HCT116 (cell line): ENCODE measurements around the gene KIF26B. TPM values are rescaled to one million over a fixed set of nuclear protein-coding genes. Genes with fewer than 3 reads are reported as not detected.

Experiments
- ATAC-seq: fragments of 200-7000 bp; cut with Tn5 transposase; 2 replicates; pipeline ENCODE4 v1.9.1; 2020; ENCODE audit warnings: mild to moderate bottlenecking, moderate library complexity
- BruUV-seq: library from RNA; stranded (reverse); fragments of 400-500 nt; replicated peaks from 2 replicates; lab custom pipeline; 2021; lab: Mats Ljungman, UMichigan
- CTCF ChIA-PET: fragments of 300-600 bp; sonication (Branson Sonifier 250); formaldehyde crosslinking; loops from one replicate; lab custom pipeline; 2021; ENCODE audit warnings: antibody characterized with exemption; lab: Charles Lee
- POLR2A ChIA-PET: fragments of 300-600, 350-600 bp; sonication (Branson Sonifier 250); formaldehyde crosslinking; loops from one replicate; lab custom pipeline; 2021; ENCODE audit warnings: antibody characterized with exemption; lab: Charles Lee
- RAD21 ChIA-PET, 2 experiments: fragments of 300-600 bp; sonication (Branson Sonifier 250); formaldehyde crosslinking; loops; one replicate each; lab custom pipeline; 2023; ENCODE audit warnings: low total read pairs in 2 of 2; ENCODE audit not compliant: uncharacterized antibody in 2 of 2, unreplicated experiment in 2 of 2, low non-redundant PET in 1 of 2; lab: Charles Lee
- DNase-seq: peaks from one replicate; pipeline ENCODE4 v3.0.0-alpha.2; 2010; ENCODE audit warnings: low read depth, low spot score
- H2AFZ ChIP-seq: fragments of 200-600 bp; shearing (Covaris generic), sonication (generic); 2 replicates; pipeline ENCODE4 v1.6.1; 2017; ENCODE audit warnings: low read depth, mixed run types, mixed read lengths, antibody characterized with exemption, low read length; ENCODE audit not compliant: poor library complexity, severe bottlenecking
- H3K27ac ChIP-seq: 2 replicates; pipeline ENCODE4 v1.5.1; 2012; ENCODE audit warnings: low read depth, low read length
- H3K27me3 ChIP-seq: fragments of 200-600 bp; sonication (generic); 2 replicates; pipeline ENCODE4 v1.6.1; 2016; ENCODE audit warnings: mixed run types, low read length, mixed read lengths; ENCODE audit not compliant: insufficient read depth
- H3K36me3 ChIP-seq, 2 experiments: fragments of 200-500 bp in 1 of 2; fragments of 200-600 bp in 1 of 2; sonication (Bioruptor generic) in 1 of 2; sonication (generic) in 1 of 2; 2 replicates each; pipeline versions ENCODE4 v1.5.1 to v1.6.1; 2014 to 2016; ENCODE audit warnings: low read length in 2 of 2, inconsistent platforms in 1 of 2, mixed read lengths in 1 of 2, mixed run types in 1 of 2; ENCODE audit not compliant: insufficient read depth in 2 of 2, control insufficient read depth in 1 of 2
- H3K4me1 ChIP-seq, 2 experiments: fragments of 200-600 bp in 1 of 2; sonication (generic) in 1 of 2; 2 replicates each; pipeline versions ENCODE4 v1.5.1 to v1.6.1; 2012 to 2017; ENCODE audit warnings: low read length in 2 of 2, inconsistent platforms in 1 of 2, mild to moderate bottlenecking in 1 of 2, mixed read lengths in 1 of 2, mixed run types in 1 of 2, moderate library complexity in 1 of 2; ENCODE audit not compliant: insufficient read depth in 2 of 2, control insufficient read depth in 1 of 2
- H3K4me2 ChIP-seq: fragments of 200-600 bp; sonication (generic); 2 replicates; pipeline ENCODE4 v1.6.1; 2017; ENCODE audit warnings: mixed run types, low read length, mixed read lengths
- H3K4me3 ChIP-seq, 2 experiments: fragments of 200-600 bp in 1 of 2; sonication (generic) in 1 of 2; replicated peaks in 1 of 2; 2 replicates each; pipeline ENCODE4 v1.5.1; 2011 to 2016; ENCODE audit warnings: low read length in 2 of 2, control low read depth in 1 of 2, low read depth in 1 of 2, mild to moderate bottlenecking in 1 of 2, mixed read lengths in 1 of 2, mixed run types in 1 of 2
- H3K79me2 ChIP-seq: fragments of 200-600 bp; sonication (generic); 2 replicates; pipeline ENCODE4 v1.6.1; 2017; ENCODE audit warnings: mild to moderate bottlenecking, mixed run types, low read length, moderate library complexity, mixed read lengths; ENCODE audit not compliant: insufficient read depth
- H3K9ac ChIP-seq: fragments of 200-600 bp; sonication (generic); 2 replicates; pipeline ENCODE4 v1.6.1; 2016; ENCODE audit warnings: low read length, mixed read lengths
- H3K9me2 ChIP-seq: fragments of 200-600 bp; sonication (generic), shearing (Covaris generic); 2 replicates; pipeline ENCODE4 v1.6.1; 2017; ENCODE audit warnings: mixed run types, mild to moderate bottlenecking, moderate library complexity; ENCODE audit not compliant: insufficient read depth
- H3K9me3 ChIP-seq, 2 experiments: fragments of 200-500 bp in 1 of 2; fragments of 200-600 bp in 1 of 2; sonication (Bioruptor generic) in 1 of 2; sonication (generic) in 1 of 2; 2 replicates each; pipeline ENCODE4 v1.6.1; 2014 to 2017; ENCODE audit warnings: low read length in 2 of 2, mixed read lengths in 2 of 2, inconsistent platforms in 1 of 2, low read depth in 1 of 2, mild to moderate bottlenecking in 1 of 2, mixed run types in 1 of 2, moderate library complexity in 1 of 2; ENCODE audit not compliant: control insufficient read depth in 1 of 2, insufficient read depth in 1 of 2
- H4K20me1 ChIP-seq: fragments of 200-600 bp; sonication (generic), shearing (Covaris generic); 2 replicates; pipeline ENCODE4 v1.6.1; 2017; ENCODE audit warnings: mixed run types, mild to moderate bottlenecking, moderate library complexity; ENCODE audit not compliant: insufficient read depth
- CEBPB ChIP-seq: IDR thresholded peaks from 2 replicates; pipeline ENCODE4 v1.6.1; 2012; ENCODE audit warnings: low read depth
- ELF1 ChIP-seq: IDR thresholded peaks from 2 replicates; pipeline ENCODE4 v1.6.1; 2012; ENCODE audit warnings: low read depth, borderline replicate concordance
- EZH2 ChIP-seq: fragments of 200-600 bp; sonication (generic); IDR thresholded peaks from 2 replicates; pipeline ENCODE4 v1.6.1; 2017; ENCODE audit warnings: antibody characterized with exemption, mixed run types
- EZH2phosphoT487 ChIP-seq: fragments of 200-600 bp; IDR thresholded peaks from 2 replicates; pipeline ENCODE4 v1.6.1; 2018; ENCODE audit warnings: antibody characterized with exemption, borderline replicate concordance
- FOSL1 ChIP-seq: IDR thresholded peaks from 2 replicates; pipeline ENCODE4 v1.6.1; 2012; ENCODE audit warnings: low read depth
- SIN3A ChIP-seq: IDR thresholded peaks from 2 replicates; pipeline ENCODE4 v1.6.1; 2012; ENCODE audit warnings: low read depth
- SP1 ChIP-seq: IDR thresholded peaks from 2 replicates; pipeline ENCODE4 v1.6.1; 2012; ENCODE audit warnings: low read depth
- SRF ChIP-seq: IDR thresholded peaks from 2 replicates; pipeline ENCODE4 v1.6.1; 2012; ENCODE audit warnings: low read depth
- YY1 ChIP-seq: IDR thresholded peaks from 2 replicates; pipeline ENCODE4 v1.6.1; 2011; ENCODE audit warnings: low read length, low read depth, moderate library complexity, mild to moderate bottlenecking; ENCODE audit not compliant: insufficient replicate concordance; ENCODE audit errors: extremely low read depth
- ZNF274 ChIP-seq: fragments of 200-500 bp; sonication (Bioruptor generic); IDR thresholded peaks from 2 replicates; pipeline ENCODE4 v1.6.1; 2014; ENCODE audit warnings: mild to moderate bottlenecking, low read depth, low read length, inconsistent platforms
- intact Hi-C: fragments of 100-400 bp; cut with micrococcal nuclease; formaldehyde crosslinking; loops from 2 replicates; pipeline ENCODE4 v1.10.0; 2022
- total RNA-seq: library from RNA; stranded (reverse); gene quantifications from one replicate; pipeline ENCODE4 v1.2.1, GENCODE V29; 2021; ENCODE audit not compliant: unreplicated experiment
- TF ChIP-seq, protein P1 (sequence below), 3 experiments: fragments of 200-600 bp in 1 of 3; sonication (generic) in 1 of 3; IDR thresholded peaks in 2 of 3; conservative IDR thresholded peaks in 1 of 3; 2 replicates each; pipeline ENCODE4 v1.5.1; 2012 to 2017; ENCODE audit warnings: low read depth in 2 of 3, low read length in 2 of 3, antibody characterized with exemption in 1 of 3, borderline replicate concordance in 1 of 3, control low read depth in 1 of 3, mild to moderate bottlenecking in 1 of 3, mixed read lengths in 1 of 3, mixed run types in 1 of 3, moderate library complexity in 1 of 3; ENCODE audit not compliant: insufficient read depth in 1 of 3

Gene KIF26B
- total RNA-seq, 1 experiment from 2014 or later: 0.49 TPM

DNA sequence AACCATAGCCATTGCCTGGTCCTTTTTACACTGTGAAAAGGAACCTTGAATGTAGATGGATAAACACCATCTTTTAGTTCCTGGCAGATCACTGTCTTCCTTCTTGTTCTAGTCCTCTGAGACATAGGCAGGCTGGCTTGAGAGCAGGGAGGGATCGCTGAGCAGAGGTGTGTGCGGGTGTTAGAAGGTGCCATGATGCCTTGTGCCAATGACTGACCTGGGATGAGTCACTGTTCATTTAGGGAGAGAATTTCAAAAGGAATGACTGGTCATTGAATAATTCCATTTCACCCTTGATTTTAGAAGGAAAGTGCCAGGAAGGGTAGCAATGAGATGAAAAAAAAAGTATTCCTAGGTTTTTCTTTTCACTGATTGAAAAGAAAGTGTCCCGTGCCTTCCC is 383.9 kb downstream of the KIF26B start:
- H3K27ac ChIP-seq: no peak overlapping the region
- no peak overlapping the region for H3K4me3 ChIP-seq
- POLR2A ChIA-PET: no interaction called here
- H4K20me1 ChIP-seq: no peaks in the 10 kb centered on the region
- TF ChIP-seq EZH2 (no peak), SIN3A (no peak)
- intact Hi-C loops: no loop called here
- no TSS peak for BruUV-seq
- H3K4me1 ChIP-seq: no peaks in the 10 kb centered on the region
- CTCF ChIA-PET: no interaction called here
- H3K79me2 ChIP-seq: no peaks in the 10 kb centered on the region
- H3K9ac ChIP-seq: no peak overlapping the region
- RAD21 ChIA-PET: no interaction called here
- no peaks in the 10 kb centered on the region for H3K36me3 ChIP-seq
- H3K27me3 ChIP-seq: peaks cover 12% of the 10 kb centered on the region
- ATAC-seq (no peak), DNase-seq (no peak)
- no peak overlapping the region for H3K4me2 ChIP-seq
- no peak overlapping the region for H2AFZ ChIP-seq
- no peaks in the 10 kb centered on the region for H3K9me2 ChIP-seq
- no peaks in the 10 kb centered on the region for H3K9me3 ChIP-seq

DNA sequence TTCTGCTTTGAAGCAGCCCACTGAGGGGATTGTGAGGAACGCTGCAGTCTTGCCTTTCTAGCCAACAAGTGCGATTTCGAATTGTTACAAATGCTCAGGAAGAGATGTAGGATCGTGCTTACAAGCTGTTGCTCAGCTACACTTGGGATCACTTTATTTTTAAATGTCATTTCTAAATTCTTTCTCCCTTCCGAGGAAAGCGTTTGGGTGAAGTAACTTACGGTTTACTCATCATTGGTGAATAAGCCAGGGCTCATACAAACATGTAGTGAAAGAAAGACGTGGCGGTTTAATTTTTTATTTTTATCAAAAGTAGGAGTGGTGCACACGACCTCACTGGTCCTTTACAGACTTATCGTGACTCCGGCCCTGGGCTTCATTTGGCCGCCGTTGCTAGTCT is 386.6 kb downstream of the KIF26B start:
- Histone ChIP-seq H3K4me3 (no peak overlapping the region), H2AFZ (no peak overlapping the region), H3K9me3 (no peaks in the 10 kb centered on the region), H3K4me1 (no peaks in the 10 kb centered on the region), H3K9ac (no peak overlapping the region), H3K36me3 (no peaks in the 10 kb centered on the region), H3K27ac (no peak overlapping the region), H3K4me2 (no peak overlapping the region), H3K9me2 (no peaks in the 10 kb centered on the region), H4K20me1 (no peaks in the 10 kb centered on the region), H3K79me2 (no peaks in the 10 kb centered on the region), H3K27me3 (peaks cover 16% of the 10 kb centered on the region)
- ChIA-PET RAD21 (no interaction called here), POLR2A (no interaction called here), CTCF (no interaction called here)
- BruUV-seq: no TSS peak
- no peak for ATAC-seq
- DNase-seq: no peak
- intact Hi-C loops: no loop called here
- TF ChIP-seq SRF (no peak), EZH2phosphoT487 (no peak), FOSL1 (no peak), YY1 (no peak), SP1 (no peak), ZNF274 (no peak), CEBPB (no peak), SIN3A (no peak), ELF1 (no peak)
- TF ChIP-seq, protein P1, sequence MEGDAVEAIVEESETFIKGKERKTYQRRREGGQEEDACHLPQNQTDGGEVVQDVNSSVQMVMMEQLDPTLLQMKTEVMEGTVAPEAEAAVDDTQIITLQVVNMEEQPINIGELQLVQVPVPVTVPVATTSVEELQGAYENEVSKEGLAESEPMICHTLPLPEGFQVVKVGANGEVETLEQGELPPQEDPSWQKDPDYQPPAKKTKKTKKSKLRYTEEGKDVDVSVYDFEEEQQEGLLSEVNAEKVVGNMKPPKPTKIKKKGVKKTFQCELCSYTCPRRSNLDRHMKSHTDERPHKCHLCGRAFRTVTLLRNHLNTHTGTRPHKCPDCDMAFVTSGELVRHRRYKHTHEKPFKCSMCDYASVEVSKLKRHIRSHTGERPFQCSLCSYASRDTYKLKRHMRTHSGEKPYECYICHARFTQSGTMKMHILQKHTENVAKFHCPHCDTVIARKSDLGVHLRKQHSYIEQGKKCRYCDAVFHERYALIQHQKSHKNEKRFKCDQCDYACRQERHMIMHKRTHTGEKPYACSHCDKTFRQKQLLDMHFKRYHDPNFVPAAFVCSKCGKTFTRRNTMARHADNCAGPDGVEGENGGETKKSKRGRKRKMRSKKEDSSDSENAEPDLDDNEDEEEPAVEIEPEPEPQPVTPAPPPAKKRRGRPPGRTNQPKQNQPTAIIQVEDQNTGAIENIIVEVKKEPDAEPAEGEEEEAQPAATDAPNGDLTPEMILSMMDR (IDR thresholded peaks at IDR 0.05 in 2 of 3, conservative IDR thresholded peaks at IDR 0.05 in 1 of 3; ENCODE audit: borderline replicate concordance in 1 of 3, insufficient read depth in 1 of 3, low read depth in 2 of 3, low read length in 2 of 3): no peak
